SU-DHL-6 (cell line): ENCODE results near the gene NOCT.
A peak's percentile ranks its signal among the peaks of the same experiment; 100 is the strongest.

ENCODE experiments used
- H2AFZ ChIP-seq: fragments of 200-600 bp; sonication (generic); 2 replicates; pipeline ENCODE4 v1.6.1; 2014; ENCODE audit warnings: low read depth, mild to moderate bottlenecking, moderate library complexity, mixed read lengths, antibody characterized with exemption, low read length; ENCODE audit not compliant: severe bottlenecking
- H3F3A ChIP-seq: fragments of 200-600 bp; shearing (Covaris generic); 2 replicates; pipeline ENCODE4 v1.6.0; 2016; ENCODE audit warnings: antibody characterized with exemption, mild to moderate bottlenecking; ENCODE audit not compliant: insufficient read depth
- H3K27ac ChIP-seq: fragments of 200-600 bp; sonication (generic); 2 replicates; pipeline ENCODE4 v1.5.1; 2016; ENCODE audit warnings: low read depth, mild to moderate bottlenecking, low read length, moderate library complexity, mixed read lengths
- H3K27me3 ChIP-seq: fragments of 200-600 bp; sonication (generic), shearing (Covaris generic); 2 replicates; pipeline ENCODE4 v1.6.0; 2014; ENCODE audit warnings: mild to moderate bottlenecking, low read length
- H3K36me3 ChIP-seq: fragments of 200-600 bp; sonication (generic); 2 replicates; pipeline ENCODE4 v1.6.1; 2014; ENCODE audit warnings: mild to moderate bottlenecking, low read length, mixed read lengths
- H3K4me2 ChIP-seq: fragments of 300-600, 200-600 bp; shearing (Covaris generic), sonication (generic); 2 replicates; pipeline ENCODE4 v1.6.0; 2014; ENCODE audit warnings: low read length, low read depth, mild to moderate bottlenecking; ENCODE audit not compliant: poor library complexity, severe bottlenecking
- H3K4me3 ChIP-seq: fragments of 200-600 bp; sonication (generic); 2 replicates; pipeline ENCODE4 v1.5.1; 2014; ENCODE audit warnings: antibody characterized with exemption, low read length, mild to moderate bottlenecking, mixed read lengths; ENCODE audit not compliant: insufficient read depth, poor library complexity, severe bottlenecking
- H3K79me2 ChIP-seq: fragments of 200-600 bp; sonication (generic); 2 replicates; pipeline ENCODE4 v1.6.1; 2014; ENCODE audit warnings: mild to moderate bottlenecking, low read length, moderate library complexity; ENCODE audit not compliant: insufficient read depth
- H3K9ac ChIP-seq: fragments of 200-600 bp; sonication (generic); 2 replicates; pipeline ENCODE4 v1.7.0; 2014; ENCODE audit warnings: mild to moderate bottlenecking, low read length
- H3K9me2 ChIP-seq: fragments of 200-600 bp; sonication (generic); replicated peaks from 2 replicates; pipeline ENCODE4 v1.6.1; 2014; ENCODE audit warnings: low read length; ENCODE audit not compliant: insufficient read depth
- H3K9me3 ChIP-seq: fragments of 200-600 bp; sonication (generic); 2 replicates; pipeline ENCODE4 v1.6.1; 2014; ENCODE audit warnings: low read length, mixed read lengths; ENCODE audit not compliant: insufficient read depth
- H4K20me1 ChIP-seq: fragments of 200-600 bp; sonication (generic); 2 replicates; pipeline ENCODE4 v1.6.1; 2014; ENCODE audit warnings: low read depth, mild to moderate bottlenecking, antibody characterized with exemption, low read length, moderate library complexity, mixed read lengths
- CTCF ChIP-seq: fragments of 200-600 bp; sonication (generic); IDR thresholded peaks from one replicate; pipeline ENCODE4 v1.5.1; 2017; ENCODE audit warnings: antibody characterized with exemption, mild to moderate bottlenecking, low read length, moderate library complexity; ENCODE audit not compliant: insufficient read depth, poor library complexity, severe bottlenecking
- EZH2phosphoT487 ChIP-seq: fragments of 200-600 bp; sonication (generic), shearing (Covaris generic); conservative IDR thresholded peaks from 2 replicates; pipeline ENCODE4 v1.6.1; 2018; ENCODE audit warnings: mild to moderate bottlenecking, antibody characterized with exemption, low read length, moderate library complexity, mixed read lengths

The NOCT gene

DNA sequence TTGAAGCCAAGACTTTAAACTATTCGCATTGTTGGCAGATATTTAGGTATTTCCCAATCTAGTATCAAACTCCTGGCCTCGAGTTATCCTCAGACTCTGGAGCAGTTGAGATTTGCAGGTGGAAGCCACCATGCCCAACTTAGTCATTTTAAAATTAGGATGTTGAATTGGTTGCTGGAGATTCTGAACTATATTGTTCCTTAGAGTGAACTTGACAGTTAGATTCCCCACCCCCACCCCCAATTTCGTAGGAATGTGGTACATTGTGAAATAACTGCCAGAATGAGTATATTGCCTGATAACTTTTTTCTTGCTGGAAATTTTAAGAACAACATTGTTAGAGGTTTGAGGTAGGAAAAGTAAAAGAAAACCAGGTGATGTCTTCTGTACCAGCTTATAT lies 2.3 kb downstream of the NOCT start:
- Histone ChIP-seq H3K4me3 (no peak overlapping the region), H3K9me3 (no peaks in the 10 kb centered on the region), H3K36me3 (no peaks in the 10 kb centered on the region), H3F3A (0 out of 2 replicates have a peak, but pooled peaks cover 4% of the 10 kb centered on the region), H2AFZ (no peak overlapping the region), H3K27me3 (no peaks in the 10 kb centered on the region), H3K4me2 (peak overlapping the region; percentile 47), H4K20me1 (no peaks in the 10 kb centered on the region), H3K79me2 (peaks cover 65% of the 10 kb centered on the region), H3K9me2 (no peaks in the 10 kb centered on the region), H3K9ac (no peak overlapping the region), H3K27ac (no peak overlapping the region)
- no peak for TF ChIP-seq CTCF

- H2AFZ ChIP-seq = no peak overlapping the region
- H3K27me3 ChIP-seq = no peaks in the 10 kb centered on the region
- 0 out of 2 replicates have a peak, but pooled peaks cover 4% of the 10 kb centered on the region for H3F3A ChIP-seq
- H4K20me1 ChIP-seq = no peaks in the 10 kb centered on the region
- H3K79me2 ChIP-seq = peaks cover 70% of the 10 kb centered on the region
- no peak overlapping the region for H3K9ac ChIP-seq
- TF ChIP-seq CTCF (no peak), EZH2phosphoT487 (no peak)
- H3K36me3 ChIP-seq = no peaks in the 10 kb centered on the region
- H3K27ac ChIP-seq = no peak overlapping the region
- H3K4me3 ChIP-seq = no peak overlapping the region
- no peaks in the 10 kb centered on the region for H3K9me3 ChIP-seq
- no peaks in the 10 kb centered on the region for H3K9me2 ChIP-seq
- peak overlapping the region; percentile 47 for H3K4me2 ChIP-seq
Measured at GRCh38 chr4:139018501-139018900, 2.9 kb downstream of the NOCT start.

DNA sequence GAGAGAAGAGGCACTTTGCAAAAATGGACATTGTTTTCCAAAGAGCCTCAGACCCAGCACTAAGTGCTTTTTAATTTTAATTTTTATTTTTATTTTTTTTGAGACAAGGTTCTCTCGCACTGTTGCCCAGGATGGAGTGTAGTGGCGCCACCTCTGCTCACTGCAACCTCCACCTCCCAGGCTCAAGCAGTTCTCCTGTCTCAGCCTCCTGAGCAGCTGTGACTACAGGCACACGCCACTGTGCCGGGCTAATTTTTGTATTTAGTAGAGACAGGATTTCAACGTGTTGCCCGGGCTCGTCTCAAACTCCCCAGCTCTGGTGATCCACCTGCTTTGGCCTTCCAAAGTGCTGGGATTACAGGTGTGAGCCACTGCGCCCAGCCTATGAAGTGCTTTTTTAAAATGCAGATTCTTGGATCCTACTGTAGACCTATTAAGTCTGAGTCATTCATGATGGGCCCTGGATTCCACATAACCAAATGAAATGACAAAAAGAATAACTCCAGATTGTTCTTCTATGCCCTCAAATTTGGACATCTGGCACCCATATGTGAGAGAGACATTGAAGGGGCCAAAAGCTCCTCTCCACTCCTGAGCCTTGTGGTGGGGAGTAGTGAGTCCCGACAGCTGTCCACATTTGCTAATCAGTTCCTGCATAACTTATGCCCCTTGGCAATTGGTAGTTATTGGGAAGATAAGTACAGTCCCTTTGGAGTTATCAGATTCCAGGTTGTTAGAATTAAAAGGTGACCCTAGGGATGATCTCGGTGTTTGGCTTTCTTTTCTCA lies 3.6 kb downstream of the NOCT start:
- Histone ChIP-seq H3K27me3 (no peaks in the 10 kb centered on the region), H3K9ac (no peak overlapping the region), H3F3A (0 out of 2 replicates have a peak, but pooled peaks cover 4% of the 10 kb centered on the region), H3K27ac (no peak overlapping the region), H2AFZ (no peak overlapping the region), H3K4me2 (no peak overlapping the region), H3K36me3 (no peaks in the 10 kb centered on the region), H3K9me2 (no peaks in the 10 kb centered on the region), H3K9me3 (no peaks in the 10 kb centered on the region), H3K4me3 (no peak overlapping the region), H4K20me1 (no peaks in the 10 kb centered on the region), H3K79me2 (peaks cover 77% of the 10 kb centered on the region)
- TF ChIP-seq EZH2phosphoT487 (no peak), CTCF (no peak)
